Endothelial cell (in vitro differentiated cells): ENCODE measurements around the gene RGS2. TPM values are rescaled to one million over a fixed set of nuclear protein-coding genes. Genes with fewer than 3 reads are reported as not detected.

Source experiments
- DNase-seq: peaks from one replicate; pipeline ENCODE4 v3.0.0; 2021; ENCODE audit warnings: low spot score
- H3K27ac Mint-ChIP-seq: one replicate; pipeline ENCODE4 v1.8.0; 2021; ENCODE audit warnings: mixed read lengths, inconsistent platforms; ENCODE audit not compliant: unreplicated experiment
- H3K27me3 Mint-ChIP-seq: one replicate; pipeline ENCODE4 v1.8.0; 2021; ENCODE audit warnings: mild to moderate bottlenecking, moderate library complexity, mixed read lengths, inconsistent platforms; ENCODE audit not compliant: unreplicated experiment
- H3K36me3 Mint-ChIP-seq: one replicate; pipeline ENCODE4 v1.8.0; 2021; ENCODE audit warnings: mild to moderate bottlenecking, low read depth, mixed read lengths, inconsistent platforms; ENCODE audit not compliant: unreplicated experiment
- H3K4me1 Mint-ChIP-seq: one replicate; pipeline ENCODE4 v1.8.0; 2021; ENCODE audit warnings: mild to moderate bottlenecking, mixed read lengths, inconsistent platforms; ENCODE audit not compliant: unreplicated experiment
- H3K4me3 Mint-ChIP-seq: one replicate; pipeline ENCODE4 v1.8.0; 2021; ENCODE audit warnings: mild to moderate bottlenecking, mixed read lengths, inconsistent platforms; ENCODE audit not compliant: unreplicated experiment
- H3K9me3 Mint-ChIP-seq: one replicate; pipeline ENCODE4 v1.8.0; 2021; ENCODE audit warnings: mixed read lengths, inconsistent platforms; ENCODE audit not compliant: unreplicated experiment
- total RNA-seq: library from RNA; stranded (reverse); fragmentation: NEBNext Ultra II Directional; extraction: Animal tissue kit (Norgen Biotek cat#: 25700); gene quantifications from one replicate; pipeline ENCODE4 v1.2.1, GENCODE V29; 2021; ENCODE audit not compliant: unreplicated experiment
- TF ChIP-seq, protein P1 (sequence below): fragments of 200-600 bp; sonication (generic); IDR thresholded peaks from one replicate; pipeline ENCODE4 v1.5.0; 2021; ENCODE audit warnings: antibody characterized with exemption; ENCODE audit not compliant: unreplicated experiment

Gene RGS2
- total RNA-seq, 1 donor from 2014 or later: 4.7 TPM

DNA sequence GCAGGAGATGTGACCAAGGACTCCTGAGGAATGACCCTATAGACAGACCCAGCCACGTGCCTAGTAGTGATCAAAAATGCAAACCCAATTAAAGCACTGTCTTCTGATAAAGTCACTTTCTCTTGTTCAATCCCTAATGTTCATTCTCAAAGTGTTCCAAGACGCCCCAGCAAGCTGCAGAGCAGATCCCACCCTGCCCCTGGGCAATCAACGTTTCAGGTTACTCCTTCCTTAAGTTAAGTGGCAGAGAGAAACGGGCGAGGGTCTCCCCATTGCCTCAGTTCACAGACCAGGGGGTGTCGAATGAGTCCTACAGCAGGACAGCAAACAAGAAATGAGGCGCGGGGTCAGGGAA, 699 bp upstream of the RGS2 start:
- TF ChIP-seq, protein P1, sequence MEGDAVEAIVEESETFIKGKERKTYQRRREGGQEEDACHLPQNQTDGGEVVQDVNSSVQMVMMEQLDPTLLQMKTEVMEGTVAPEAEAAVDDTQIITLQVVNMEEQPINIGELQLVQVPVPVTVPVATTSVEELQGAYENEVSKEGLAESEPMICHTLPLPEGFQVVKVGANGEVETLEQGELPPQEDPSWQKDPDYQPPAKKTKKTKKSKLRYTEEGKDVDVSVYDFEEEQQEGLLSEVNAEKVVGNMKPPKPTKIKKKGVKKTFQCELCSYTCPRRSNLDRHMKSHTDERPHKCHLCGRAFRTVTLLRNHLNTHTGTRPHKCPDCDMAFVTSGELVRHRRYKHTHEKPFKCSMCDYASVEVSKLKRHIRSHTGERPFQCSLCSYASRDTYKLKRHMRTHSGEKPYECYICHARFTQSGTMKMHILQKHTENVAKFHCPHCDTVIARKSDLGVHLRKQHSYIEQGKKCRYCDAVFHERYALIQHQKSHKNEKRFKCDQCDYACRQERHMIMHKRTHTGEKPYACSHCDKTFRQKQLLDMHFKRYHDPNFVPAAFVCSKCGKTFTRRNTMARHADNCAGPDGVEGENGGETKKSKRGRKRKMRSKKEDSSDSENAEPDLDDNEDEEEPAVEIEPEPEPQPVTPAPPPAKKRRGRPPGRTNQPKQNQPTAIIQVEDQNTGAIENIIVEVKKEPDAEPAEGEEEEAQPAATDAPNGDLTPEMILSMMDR: no peak
- Mint-ChIP-seq H3K4me3 (peak overlapping the region; percentile 88), H3K9me3 (no peaks in the 10 kb centered on the region), H3K27ac (peak overlapping the region; percentile 27), H3K27me3 (no peaks in the 10 kb centered on the region), H3K36me3 (peaks cover 5% of the 10 kb centered on the region), H3K4me1 (peaks cover 18% of the 10 kb centered on the region)
- DNase-seq: no peak

DNA sequence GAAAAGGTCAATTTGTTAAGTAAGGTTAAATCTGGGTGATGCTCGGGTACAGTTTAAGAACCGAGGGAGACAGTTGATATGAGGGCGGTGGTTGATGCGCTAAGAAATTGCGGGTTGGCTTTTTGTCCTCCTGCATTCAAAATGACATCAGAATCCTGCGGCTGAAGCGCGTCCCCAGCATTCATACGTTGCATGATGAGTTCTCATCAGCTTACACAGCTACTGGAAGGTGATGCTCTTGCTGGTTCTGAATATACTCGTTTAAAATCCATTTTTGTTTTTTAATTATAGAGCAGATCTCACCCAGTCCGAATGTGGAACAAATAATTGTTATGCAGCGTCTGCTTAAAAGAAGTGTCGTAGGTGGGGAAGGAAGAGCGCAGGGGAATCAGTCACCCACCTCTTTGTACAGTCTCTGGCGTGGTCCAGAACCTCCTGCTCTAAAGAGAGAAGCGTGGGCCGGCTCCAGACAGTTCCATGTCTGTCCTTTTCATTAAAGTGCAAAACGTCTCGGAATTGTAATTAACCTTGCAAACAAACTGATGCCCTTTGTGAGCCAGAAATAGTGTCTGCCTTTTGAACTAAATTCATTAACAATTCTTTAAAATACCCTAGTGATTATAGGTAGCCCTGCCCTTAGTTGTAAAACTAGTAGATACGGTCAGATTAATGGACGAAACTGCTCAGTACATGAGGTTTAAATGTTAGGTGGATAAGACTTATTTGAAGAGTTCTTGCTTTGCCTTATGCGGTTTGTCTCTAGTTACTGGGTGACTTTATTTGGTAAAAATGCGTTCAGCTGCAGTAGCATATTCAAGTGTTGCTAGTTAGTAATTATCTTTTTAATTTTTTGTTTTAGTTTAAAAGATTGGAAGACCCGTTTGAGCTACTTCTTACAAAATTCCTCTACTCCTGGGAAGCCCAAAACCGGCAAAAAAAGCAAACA, 741 bp downstream of the RGS2 start:
- no peaks in the 10 kb centered on the region for H3K27me3 Mint-ChIP-seq
- H3K27ac Mint-ChIP-seq: peak overlapping the region; percentile 85
- TF ChIP-seq, protein P1: no peak
- peak overlapping the region; percentile 96 for H3K4me3 Mint-ChIP-seq
- peaks cover 18% of the 10 kb centered on the region for H3K4me1 Mint-ChIP-seq
- DNase-seq: peak; percentile 18
- H3K36me3 Mint-ChIP-seq: peaks cover 5% of the 10 kb centered on the region
- no peaks in the 10 kb centered on the region for H3K9me3 Mint-ChIP-seq

GRCh38 chr1:192810253-192810880, 1.5 kb downstream of the RGS2 start:
- Mint-ChIP-seq H3K4me3 (no peak overlapping the region), H3K27me3 (no peaks in the 10 kb centered on the region), H3K4me1 (peaks cover 18% of the 10 kb centered on the region), H3K27ac (no peak overlapping the region), H3K36me3 (peaks cover 5% of the 10 kb centered on the region), H3K9me3 (no peaks in the 10 kb centered on the region)
- DNase-seq: no peak
- TF ChIP-seq, protein P1: no peak

DNA sequence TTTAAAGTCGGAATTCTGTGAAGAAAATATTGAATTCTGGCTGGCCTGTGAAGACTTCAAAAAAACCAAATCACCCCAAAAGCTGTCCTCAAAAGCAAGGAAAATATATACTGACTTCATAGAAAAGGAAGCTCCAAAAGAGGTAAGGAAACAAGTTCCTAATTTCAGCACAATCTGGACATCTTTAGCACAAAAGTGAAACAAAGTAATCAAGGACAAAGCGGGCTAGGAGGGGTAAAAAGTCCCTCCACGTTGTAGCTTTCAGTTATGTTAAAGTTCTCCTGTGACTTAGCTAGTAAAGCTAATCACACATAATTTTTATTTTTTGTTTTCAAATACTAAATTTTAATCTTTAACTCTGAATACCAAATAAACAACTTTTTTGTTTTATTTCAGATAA, 2.2 kb downstream of the RGS2 start:
- Mint-ChIP-seq H3K4me1 (peaks cover 18% of the 10 kb centered on the region), H3K27ac (no peak overlapping the region), H3K9me3 (no peaks in the 10 kb centered on the region), H3K27me3 (no peaks in the 10 kb centered on the region), H3K4me3 (no peak overlapping the region), H3K36me3 (peaks cover 5% of the 10 kb centered on the region)
- no peak for DNase-seq
- TF ChIP-seq, protein P1: no peak
